Activated CD4-positive, alpha-beta T cell treated with anti-CD3 and anti-CD28 coated beads, Interleukin-2, amount 50 U/mL, for 4 hours (primary cell): Measurements from ENCODE around the gene SMURF1.

Source experiments
- DNase-seq, 2 experiments: peaks; one replicate each; pipeline ENCODE4 v3.0.0-alpha.2; 2020

SMURF1 gene

GRCh38 chr7:99141334-99141733, 2.6 kb downstream of the SMURF1 start:
- DNase-seq: no peak

GRCh38 chr7:99140813-99141212, 3.1 kb downstream of the SMURF1 start:
- no peak for DNase-seq

- DNase-seq: no peak
Measured at GRCh38 chr7:99139036-99139435, 4.9 kb downstream of the SMURF1 start.

GRCh38 chr7:99137411-99138180, 6.3 kb downstream of the SMURF1 start:
- no peak for DNase-seq

- DNase-seq: no peak
Measured at GRCh38 chr7:99135938-99136337, 8.0 kb downstream of the SMURF1 start.

GRCh38 chr7:99133766-99134564, 9.9 kb downstream of the SMURF1 start:
- DNase-seq: no peak

GRCh38 chr7:99132595-99133321, 11.2 kb downstream of the SMURF1 start:
- DNase-seq: no peak

- DNase-seq: no peak
Measured at GRCh38 chr7:99131290-99131689, 12.6 kb downstream of the SMURF1 start.

- DNase-seq: no peak
Measured at GRCh38 chr7:99129536-99129935, 14.4 kb downstream of the SMURF1 start.

- no peak for DNase-seq
Measured at GRCh38 chr7:99129001-99129400, 14.9 kb downstream of the SMURF1 start.

- no peak for DNase-seq
Measured at GRCh38 chr7:99128076-99128950, 15.6 kb downstream of the SMURF1 start.

GRCh38 chr7:99127636-99128035, 16.3 kb downstream of the SMURF1 start:
- DNase-seq: no peak

- DNase-seq: no peak
Measured at GRCh38 chr7:99126921-99127553, 16.9 kb downstream of the SMURF1 start.

- DNase-seq: no peak
Measured at GRCh38 chr7:99125505-99125865, 18.4 kb downstream of the SMURF1 start.

GRCh38 chr7:99124751-99125504, 19.0 kb downstream of the SMURF1 start:
- DNase-seq: no peak

- no peak for DNase-seq
Measured at GRCh38 chr7:99124236-99124635, 19.7 kb downstream of the SMURF1 start.

GRCh38 chr7:99123571-99124033, 20.3 kb downstream of the SMURF1 start:
- no peak for DNase-seq

- no peak for DNase-seq
Measured at GRCh38 chr7:99122762-99123161, 21.1 kb downstream of the SMURF1 start.

- no peak for DNase-seq
Measured at GRCh38 chr7:99121496-99122021, 22.3 kb downstream of the SMURF1 start.

- DNase-seq: no peak
Measured at GRCh38 chr7:99120916-99121315, 23.0 kb downstream of the SMURF1 start.

GRCh38 chr7:99120501-99120900, 23.4 kb downstream of the SMURF1 start:
- no peak for DNase-seq
